GF-D8 (cell line): ENCODE data around the gene TESK2.
"Not testable (repeated sequence)": the region's sequence is repeated elsewhere in the genome, so short reads cannot be mapped to it uniquely, and the experiment has no call there.

Experiments
- DNase-seq: peaks from one replicate; lab custom pipeline; 2025; lab: John Stamatoyannopoulos, UW

The TESK2 gene

GRCh38 chr1:45490626-45491486 lies at the start of gene TESK2:
TSS of gene TESK2 (minus strand) at chr1:45491163. CDS start at chr1:45457785, 33,378 bp downstream.
- peak; percentile 99 for DNase-seq

GRCh38 chr1:45536886-45537285 lies 45.9 kb upstream of the TESK2 start:
- no peak for DNase-seq

- DNase-seq, result no peak
Observed at GRCh38 chr1:45535988-45536766, 45.2 kb upstream of the TESK2 start.

- DNase-seq, result no peak
Observed at GRCh38 chr1:45531873-45532272, 40.9 kb upstream of the TESK2 start.

GRCh38 chr1:45530632-45531135 lies 39.7 kb upstream of the TESK2 start:
- no peak for DNase-seq

- DNase-seq, result no peak
Observed at GRCh38 chr1:45526135-45526644, 35.2 kb upstream of the TESK2 start.

- DNase-seq, result not testable (repeated sequence)
Observed at GRCh38 chr1:45523975-45524374, 33.0 kb upstream of the TESK2 start.

GRCh38 chr1:45523516-45523915 lies 32.6 kb upstream of the TESK2 start:
- DNase-seq, result not testable (repeated sequence)

- no peak for DNase-seq
Observed at GRCh38 chr1:45522324-45523104, 31.6 kb upstream of the TESK2 start.

- DNase-seq, result peak; percentile 89
Observed at GRCh38 chr1:45521413-45522323, 30.7 kb upstream of the TESK2 start, which contains the start of gene PRDX1. TSS of gene PRDX1 (minus strand) at chr1:45521884. CDS start at chr1:45519043, 2,841 bp downstream.

GRCh38 chr1:45519774-45520173 lies 28.8 kb upstream of the TESK2 start:
- DNase-seq, result not testable (repeated sequence)

GRCh38 chr1:45518910-45519309 lies 27.9 kb upstream of the TESK2 start:
- no peak for DNase-seq

- DNase-seq, result not testable (repeated sequence)
Observed at GRCh38 chr1:45518366-45518765, 27.4 kb upstream of the TESK2 start.

GRCh38 chr1:45516465-45516864 lies 25.5 kb upstream of the TESK2 start:
- DNase-seq, result no peak

GRCh38 chr1:45516036-45516435 lies 25.1 kb upstream of the TESK2 start:
- DNase-seq, result no peak

GRCh38 chr1:45513532-45514260 lies 22.7 kb upstream of the TESK2 start:
- DNase-seq, result not testable (repeated sequence)

- DNase-seq, result peak; percentile 24
Observed at GRCh38 chr1:45512641-45513054, 21.7 kb upstream of the TESK2 start.

- no peak for DNase-seq
Observed at GRCh38 chr1:45510972-45511527, 20.1 kb upstream of the TESK2 start.
